B cell (primary cell): Measurements from ENCODE around the gene QRICH2.

Experiments
- EZH2 ChIP-seq: IDR thresholded peaks from 2 replicates; pipeline ENCODE4 v1.6.1; 2012; ENCODE audit warnings: borderline replicate concordance, low read depth, mild to moderate bottlenecking, moderate library complexity, low read length; ENCODE audit not compliant: insufficient read depth, poor library complexity, severe bottlenecking
- TF ChIP-seq, protein P1 (sequence below): fragments of 200-600 bp; IDR thresholded peaks from one replicate; pipeline ENCODE4 v1.8.0; 2022; ENCODE audit warnings: antibody characterized with exemption, mild to moderate bottlenecking

DNA sequence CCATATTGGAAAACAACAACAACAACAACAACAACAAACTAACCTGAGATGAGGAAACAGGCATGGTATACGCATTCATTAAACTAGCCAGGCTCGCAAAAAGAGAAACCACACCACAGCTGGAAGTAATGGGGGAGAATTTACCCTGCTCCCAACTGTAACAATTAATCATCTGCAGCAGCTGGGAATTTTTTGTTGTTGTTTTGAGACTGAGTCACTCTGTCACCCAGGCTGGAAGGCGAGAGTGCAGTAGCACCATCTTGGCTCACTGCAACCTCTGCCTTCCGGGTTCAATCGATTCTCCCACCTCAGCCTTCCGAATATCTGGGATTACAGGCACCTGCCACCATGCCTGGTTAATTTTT lies 29.3 kb upstream of the QRICH2 start:
- TF ChIP-seq, protein P1, sequence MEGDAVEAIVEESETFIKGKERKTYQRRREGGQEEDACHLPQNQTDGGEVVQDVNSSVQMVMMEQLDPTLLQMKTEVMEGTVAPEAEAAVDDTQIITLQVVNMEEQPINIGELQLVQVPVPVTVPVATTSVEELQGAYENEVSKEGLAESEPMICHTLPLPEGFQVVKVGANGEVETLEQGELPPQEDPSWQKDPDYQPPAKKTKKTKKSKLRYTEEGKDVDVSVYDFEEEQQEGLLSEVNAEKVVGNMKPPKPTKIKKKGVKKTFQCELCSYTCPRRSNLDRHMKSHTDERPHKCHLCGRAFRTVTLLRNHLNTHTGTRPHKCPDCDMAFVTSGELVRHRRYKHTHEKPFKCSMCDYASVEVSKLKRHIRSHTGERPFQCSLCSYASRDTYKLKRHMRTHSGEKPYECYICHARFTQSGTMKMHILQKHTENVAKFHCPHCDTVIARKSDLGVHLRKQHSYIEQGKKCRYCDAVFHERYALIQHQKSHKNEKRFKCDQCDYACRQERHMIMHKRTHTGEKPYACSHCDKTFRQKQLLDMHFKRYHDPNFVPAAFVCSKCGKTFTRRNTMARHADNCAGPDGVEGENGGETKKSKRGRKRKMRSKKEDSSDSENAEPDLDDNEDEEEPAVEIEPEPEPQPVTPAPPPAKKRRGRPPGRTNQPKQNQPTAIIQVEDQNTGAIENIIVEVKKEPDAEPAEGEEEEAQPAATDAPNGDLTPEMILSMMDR: no peak
- no peak for TF ChIP-seq EZH2
